Thyroid gland (tissue), 4 donors: ENCODE measurements around the gene RIMBP2.

ENCODE experiments used
- CTCF ChIP-seq, 6 experiments: fragments of 200-600 bp in 3 of 6; fragments of 450-650 bp in 3 of 6; sonication (generic) in 3 of 6; IDR thresholded peaks; one replicate each; pipeline ENCODE4 v1.5.1; 2016 to 2019; ENCODE audit warnings: antibody characterized with exemption in 6 of 6, mild to moderate bottlenecking in 2 of 6, inconsistent platforms in 1 of 6, moderate library complexity in 1 of 6
- POLR2A ChIP-seq, 2 donors: fragments of 450-650 bp; IDR thresholded peaks; one replicate each; pipeline ENCODE4 v1.6.1; 2017; ENCODE audit warnings: antibody characterized with exemption in 2 of 2, mild to moderate bottlenecking in 2 of 2, moderate library complexity in 1 of 2

GRCh38 chr12:130715998-130716968 lies at the start of gene RIMBP2:
- TF ChIP-seq CTCF (IDR thresholded peaks at IDR 0.05): no peak
- TF ChIP-seq POLR2A (IDR thresholded peaks at IDR 0.05): no peak
